ENCODE data around the gene KCNK16.

The KCNK16 gene

DNA sequence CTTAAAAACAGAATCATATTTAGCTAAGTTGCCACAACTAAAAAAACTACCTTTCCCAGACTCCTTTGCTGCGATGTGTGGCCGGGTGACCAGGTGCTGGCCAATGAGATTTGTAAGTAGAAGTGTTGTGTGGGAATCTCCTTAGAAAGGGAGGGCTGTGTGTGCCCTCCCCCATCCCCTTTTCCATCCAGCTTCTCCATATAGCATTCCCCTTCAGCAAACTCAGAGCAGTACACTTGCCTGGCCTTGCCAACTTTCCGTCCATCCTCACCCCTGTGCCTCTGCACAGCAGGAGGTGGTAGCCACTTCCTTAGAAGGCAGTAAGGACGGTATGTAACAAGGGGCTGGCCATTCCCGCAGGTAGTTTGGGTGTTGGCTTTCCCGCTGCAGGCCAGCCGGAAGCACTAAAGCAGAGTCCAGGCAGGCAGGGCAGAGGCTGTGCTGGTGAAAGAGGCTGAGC lies 22.3 kb upstream of the KCNK16 start:
- no peak for ATAC-seq
- no peak for TF ChIP-seq ZNF8 (CRISPR knock-in tag; IDR thresholded peaks at IDR 0.05)
- no peak for TF ChIP-seq ESRRG (CRISPR knock-in tag; IDR thresholded peaks at IDR 0.05)
- no peak for TF ChIP-seq ZNF70 (CRISPR knock-in tag; IDR thresholded peaks at IDR 0.05)
- no peak for TF ChIP-seq SNAI2 (CRISPR knock-in tag; IDR thresholded peaks at IDR 0.05)
- TF ChIP-seq TCF4 (CRISPR knock-in tag; IDR thresholded peaks at IDR 0.05; ENCODE audit: borderline replicate concordance), result no peak
- no peak for TF ChIP-seq ARNTL (CRISPR knock-in tag; IDR thresholded peaks at IDR 0.05; ENCODE audit: borderline replicate concordance, low read depth)
- TF ChIP-seq ZFP3 (CRISPR knock-in tag; IDR thresholded peaks at IDR 0.05), result no peak
- TF ChIP-seq, protein P1, sequence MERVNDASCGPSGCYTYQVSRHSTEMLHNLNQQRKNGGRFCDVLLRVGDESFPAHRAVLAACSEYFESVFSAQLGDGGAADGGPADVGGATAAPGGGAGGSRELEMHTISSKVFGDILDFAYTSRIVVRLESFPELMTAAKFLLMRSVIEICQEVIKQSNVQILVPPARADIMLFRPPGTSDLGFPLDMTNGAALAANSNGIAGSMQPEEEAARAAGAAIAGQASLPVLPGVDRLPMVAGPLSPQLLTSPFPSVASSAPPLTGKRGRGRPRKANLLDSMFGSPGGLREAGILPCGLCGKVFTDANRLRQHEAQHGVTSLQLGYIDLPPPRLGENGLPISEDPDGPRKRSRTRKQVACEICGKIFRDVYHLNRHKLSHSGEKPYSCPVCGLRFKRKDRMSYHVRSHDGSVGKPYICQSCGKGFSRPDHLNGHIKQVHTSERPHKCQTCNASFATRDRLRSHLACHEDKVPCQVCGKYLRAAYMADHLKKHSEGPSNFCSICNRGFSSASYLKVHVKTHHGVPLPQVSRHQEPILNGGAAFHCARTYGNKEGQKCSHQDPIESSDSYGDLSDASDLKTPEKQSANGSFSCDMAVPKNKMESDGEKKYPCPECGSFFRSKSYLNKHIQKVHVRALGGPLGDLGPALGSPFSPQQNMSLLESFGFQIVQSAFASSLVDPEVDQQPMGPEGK (CRISPR knock-in tag; IDR thresholded peaks at IDR 0.05; ENCODE audit: borderline replicate concordance), result no peak
- TF ChIP-seq ZNF565 (CRISPR knock-in tag; conservative IDR thresholded peaks at IDR 0.05; ENCODE audit: low read depth), result no peak
- no peak for TF ChIP-seq TSHZ2 (CRISPR knock-in tag; IDR thresholded peaks at IDR 0.05)
- TF ChIP-seq CSDC2 (CRISPR knock-in tag; IDR thresholded peaks at IDR 0.05), result no peak
- TF ChIP-seq TOX (CRISPR knock-in tag; IDR thresholded peaks at IDR 0.05; ENCODE audit: borderline replicate concordance), result no peak

DNA sequence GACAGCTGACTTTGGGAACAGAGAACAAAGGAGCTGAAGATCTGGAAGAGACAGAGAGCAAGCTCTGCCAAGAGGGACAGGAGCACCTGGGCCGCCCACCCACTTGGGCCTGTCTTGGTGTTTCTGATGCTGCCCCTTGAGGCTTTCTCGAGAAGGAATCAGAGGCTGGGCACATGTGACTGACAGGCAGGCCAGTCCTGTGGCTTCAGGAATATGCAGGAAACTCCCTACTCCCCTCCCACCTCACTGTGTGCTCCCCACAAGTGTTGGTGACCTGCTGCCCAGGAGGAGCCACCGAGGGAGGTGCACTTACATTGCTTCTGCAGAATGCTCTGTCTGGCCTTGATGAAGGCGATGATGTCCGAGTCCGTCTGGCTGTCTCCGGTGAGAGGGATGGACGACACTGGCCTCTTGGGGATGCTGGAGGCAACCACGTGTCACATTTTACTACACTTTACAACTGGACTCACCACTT lies 20.9 kb upstream of the KCNK16 start:
- no peak for ATAC-seq
- TF ChIP-seq OSR1 (CRISPR knock-in tag; IDR thresholded peaks at IDR 0.05) (no peak), TOX (CRISPR knock-in tag; IDR thresholded peaks at IDR 0.05; ENCODE audit: borderline replicate concordance) (no peak), SNAI2 (CRISPR knock-in tag; IDR thresholded peaks at IDR 0.05) (no peak), BACH2 (CRISPR knock-in tag; IDR thresholded peaks at IDR 0.05; ENCODE audit: borderline replicate concordance) (no peak), ZC3H10 (CRISPR knock-in tag; IDR thresholded peaks at IDR 0.05) (no peak), ZFP3 (CRISPR knock-in tag; IDR thresholded peaks at IDR 0.05) (no peak), RARB (CRISPR knock-in tag; IDR thresholded peaks at IDR 0.05) (no peak), ESRRG (CRISPR knock-in tag; IDR thresholded peaks at IDR 0.05) (no peak), CSDC2 (CRISPR knock-in tag; IDR thresholded peaks at IDR 0.05) (no peak), ZNF565 (CRISPR knock-in tag; conservative IDR thresholded peaks at IDR 0.05; ENCODE audit: low read depth) (no peak), POU6F1 (CRISPR knock-in tag; IDR thresholded peaks at IDR 0.05; ENCODE audit: borderline replicate concordance, low read depth) (no peak), ISL1 (CRISPR knock-in tag; IDR thresholded peaks at IDR 0.05) (no peak), ZNF8 (CRISPR knock-in tag; IDR thresholded peaks at IDR 0.05) (no peak), TSHZ2 (CRISPR knock-in tag; IDR thresholded peaks at IDR 0.05) (no peak), ZFP30 (CRISPR knock-in tag; IDR thresholded peaks at IDR 0.05) (no peak), ZNF70 (CRISPR knock-in tag; IDR thresholded peaks at IDR 0.05) (no peak)
- TF ChIP-seq, protein P1 (CRISPR knock-in tag; IDR thresholded peaks at IDR 0.05; ENCODE audit: borderline replicate concordance), result no peak

All from SK-N-SH treated with all-trans-retinoic acid at 6 μM for 48 hours (cell line).